Natural killer cell (primary cell): ENCODE data around the gene ASAP2. TPM values are rescaled to one million over a fixed set of nuclear protein-coding genes. Genes with fewer than 3 reads are reported as not detected.

Experiments
- ATAC-seq, 3 donors: fragments of 150-1000 bp in 2 of 3; fragments of 200-7000 bp in 1 of 3; cut with Tn5 transposase; 1 replicate in 1 of 3; 2 replicates in 2 of 3; pipeline ENCODE4 v1.10.0; 2021; ENCODE audit warnings: mild to moderate bottlenecking in 2 of 3, moderate library complexity in 2 of 3
- DNase-seq, 2 donors: peaks; one replicate each; pipeline versions ENCODE4 v3.0.0 to v3.0.0-alpha.2; 2013 to 2021; ENCODE audit warnings: mixed read lengths in 1 of 2
- H3K27ac ChIP-seq: one replicate; pipeline ENCODE4 v1.5.1; 2013; ENCODE audit warnings: mild to moderate bottlenecking, low read length
- H3K27me3 ChIP-seq: one replicate; pipeline ENCODE4 v1.6.1; 2013; ENCODE audit warnings: low read length; ENCODE audit not compliant: control insufficient read depth, insufficient read depth
- H3K36me3 ChIP-seq: one replicate; pipeline ENCODE4 v1.6.1; 2013; ENCODE audit warnings: low read length; ENCODE audit not compliant: control insufficient read depth, insufficient read depth
- H3K4me1 ChIP-seq: one replicate; pipeline ENCODE4 v1.6.1; 2013; ENCODE audit warnings: low read length; ENCODE audit not compliant: control insufficient read depth, insufficient read depth
- H3K4me3 ChIP-seq: one replicate; pipeline ENCODE4 v1.5.1; 2013; ENCODE audit warnings: low read length
- H3K9me3 ChIP-seq: one replicate; pipeline ENCODE4 v1.6.1; 2013; ENCODE audit warnings: low read length; ENCODE audit not compliant: control insufficient read depth, insufficient read depth
- H3K27ac Mint-ChIP-seq, 2 donors: one replicate each; pipeline ENCODE4 v1.8.0; 2022; ENCODE audit warnings: mild to moderate bottlenecking in 2 of 2, mixed read lengths in 2 of 2, moderate library complexity in 1 of 2
- H3K27me3 Mint-ChIP-seq, 2 donors: one replicate each; pipeline ENCODE4 v1.8.0; 2022; ENCODE audit warnings: low read depth in 2 of 2, mixed read lengths in 2 of 2
- H3K36me3 Mint-ChIP-seq: one replicate; pipeline ENCODE4 v1.8.0; 2022; ENCODE audit warnings: mixed read lengths
- H3K4me1 Mint-ChIP-seq, 2 donors: one replicate each; pipeline ENCODE4 v1.8.0; 2022; ENCODE audit warnings: mixed read lengths in 2 of 2
- H3K4me3 Mint-ChIP-seq: one replicate; pipeline ENCODE4 v1.8.0; 2022; ENCODE audit warnings: mild to moderate bottlenecking, moderate library complexity, mixed read lengths
- H3K9me3 Mint-ChIP-seq, 2 donors: one replicate each; pipeline ENCODE4 v1.8.0; 2022; ENCODE audit warnings: mixed read lengths in 2 of 2
- CTCF ChIP-seq: fragments of 200-600 bp; IDR thresholded peaks from one replicate; pipeline ENCODE4 v1.8.0; 2022; ENCODE audit warnings: antibody characterized with exemption
- WGBS: methylation state at CpG from one replicate; pipeline ENCODE4 v1.1.7; 2013; ENCODE audit warnings: missing lambda C conversion rate; ENCODE audit not compliant: insufficient coverage; 5-methylcytosine and 5-hydroxymethylcytosine counted together
- intact Hi-C: fragments of 100-400 bp; cut with micrococcal nuclease; formaldehyde crosslinking; loops from one replicate; pipeline ENCODE4 v1.14.2; 2022
- total RNA-seq, 4 donors: library from RNA; stranded (reverse); fragments of 120-200 nt in 1 of 4; gene quantifications; one replicate each; pipeline versions ENCODE4 v1.2.3 to v1.2.4, GENCODE V29; 2013 to 2022

Gene ASAP2
- total RNA-seq: 1 to 10 TPM in 1 of 3 donors, under 1 TPM in 2; 0.20 to 1.8 (median 0.60) TPM
- 4.2 TPM for total RNA-seq (2013)

- H3K4me3 Mint-ChIP-seq: peak within 1 kb of the TSS; percentile 63
These were observed at the start of gene ASAP2 for GRCh38 chr2:9205963-9206948. Gene ASAP2 (plus strand): TSS chr2:9206812. CDS start chr2:9207105, 293 bp downstream.

DNA sequence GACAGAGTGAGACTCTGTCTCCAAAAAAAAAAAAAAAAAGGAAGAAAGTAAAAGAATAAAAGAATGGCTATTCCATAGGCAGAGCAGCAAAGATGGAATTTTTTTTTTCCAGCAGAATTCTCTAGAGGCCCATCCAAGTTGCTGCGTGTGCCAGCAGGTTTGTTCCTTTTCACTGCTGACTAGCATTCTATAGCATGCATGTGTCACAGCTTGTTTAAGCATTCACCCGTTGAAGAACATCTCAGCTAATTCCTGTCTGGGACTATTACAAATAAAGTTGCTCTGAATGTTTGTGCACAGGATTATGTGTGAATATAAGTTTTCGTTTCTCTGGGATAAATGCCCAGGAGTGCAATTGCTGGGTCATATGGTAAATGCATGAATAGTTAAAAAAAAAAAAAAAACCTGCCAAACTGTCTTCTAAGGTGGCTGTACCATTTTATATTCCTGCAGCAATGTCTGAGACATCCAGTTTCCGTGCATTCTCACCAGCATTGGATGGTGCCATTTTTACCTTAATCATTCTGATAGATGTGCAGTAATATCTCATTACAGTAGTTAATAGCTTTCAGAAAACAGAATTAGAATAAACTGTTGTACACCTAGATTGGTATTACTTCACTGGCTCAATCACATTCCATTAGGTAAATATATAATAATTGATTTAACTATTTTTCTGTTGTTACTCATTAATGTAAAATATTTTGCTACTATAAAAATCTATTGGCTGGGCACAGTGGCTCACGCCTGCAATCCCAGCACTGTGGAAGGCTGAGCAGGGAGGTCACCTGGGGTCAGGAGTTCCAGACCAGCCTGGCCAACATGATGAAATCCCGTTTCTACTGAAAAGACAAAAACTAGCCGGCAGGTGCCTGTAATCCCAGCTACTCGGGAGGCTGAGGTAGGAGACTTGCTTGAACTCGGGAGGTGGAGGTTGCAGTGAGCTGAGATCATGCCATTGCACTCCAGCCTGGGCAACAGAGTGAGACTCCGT lies 47.5 kb upstream of the ASAP2 start:
- 82% methylated on average over 9 of the region's 10 CpGs for WGBS
- no peak for TF ChIP-seq CTCF
- H3K4me1 Mint-ChIP-seq: no peaks in the 10 kb centered on the region
- DNase-seq (no peak), ATAC-seq (no peak)
- H3K9me3 Mint-ChIP-seq: no peaks in the 10 kb centered on the region
- H3K27ac ChIP-seq: no peak overlapping the region
- no peaks in the 10 kb centered on the region for H3K36me3 ChIP-seq
- H3K4me3 ChIP-seq: no peak overlapping the region
- no peak overlapping the region for H3K27ac Mint-ChIP-seq
- H3K27me3 Mint-ChIP-seq: peaks cover 4 to 14% of the 10 kb centered on the region in 2 donors
- no peaks in the 10 kb centered on the region for H3K27me3 ChIP-seq
- H3K9me3 ChIP-seq: no peaks in the 10 kb centered on the region
- intact Hi-C loops: no loop called here
- H3K36me3 Mint-ChIP-seq: no peaks in the 10 kb centered on the region
- H3K4me1 ChIP-seq: no peaks in the 10 kb centered on the region
- H3K4me3 Mint-ChIP-seq: no peak overlapping the region

More at GRCh38 chr2:9205963-9206948, at the start of gene ASAP2:
- peak; percentile 25 for TF ChIP-seq CTCF
- H3K27ac ChIP-seq: no peak within 1 kb of the TSS
- no peaks in the 10 kb centered on the region for H3K36me3 Mint-ChIP-seq
- peaks cover 0 to 4% of the 10 kb centered on the region in 2 donors for H3K4me1 Mint-ChIP-seq
- peak in 1 of 2 donors; percentile 46 for DNase-seq
- WGBS: under 1% methylated on average over 128 of the region's 128 CpGs
- no peaks in the 10 kb centered on the region for H3K9me3 Mint-ChIP-seq
- intact Hi-C loops: no loop called here
- H3K27me3 ChIP-seq: peaks cover 21% of the 10 kb centered on the region
- peaks cover 12% of the 10 kb centered on the region for H3K4me1 ChIP-seq
- no peak within 1 kb of the TSS for H3K4me3 ChIP-seq
- ATAC-seq: peak; percentile 67 to 79 (median 67)
- H3K36me3 ChIP-seq: no peaks in the 10 kb centered on the region
- H3K27ac Mint-ChIP-seq: no peak within 1 kb of the TSS
- H3K27me3 Mint-ChIP-seq: peaks cover 30 to 36% of the 10 kb centered on the region in 2 donors
- H3K9me3 ChIP-seq: no peaks in the 10 kb centered on the region

DNA sequence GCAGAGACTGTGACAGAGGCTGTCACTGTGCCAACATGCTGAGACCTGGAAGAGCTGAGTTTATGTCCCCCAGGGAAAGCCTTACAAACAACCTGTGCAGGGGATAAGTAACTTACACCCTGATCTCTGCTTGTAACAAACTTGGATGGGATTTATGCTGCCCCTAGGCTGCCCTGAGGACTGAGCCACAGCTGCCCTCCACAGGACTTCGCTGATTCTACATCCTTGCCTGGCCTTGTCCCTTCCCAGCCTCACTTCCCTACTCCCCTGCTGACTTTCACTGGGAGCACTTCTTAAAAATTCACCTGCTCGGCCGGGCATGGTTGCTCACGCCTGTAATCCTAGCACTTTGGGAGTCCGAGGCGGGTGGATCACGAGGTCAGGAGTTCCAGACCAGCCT lies 45.9 kb upstream of the ASAP2 start:
- no peaks in the 10 kb centered on the region for H3K4me1 Mint-ChIP-seq
- ATAC-seq: no peak
- H3K4me1 ChIP-seq: no peaks in the 10 kb centered on the region

More for the DNA sequence above, 45.9 kb upstream of the ASAP2 start:
- H3K4me3 Mint-ChIP-seq: no peak overlapping the region
- H3K36me3 Mint-ChIP-seq: no peaks in the 10 kb centered on the region
- no peak overlapping the region for H3K27ac Mint-ChIP-seq
- no peak for DNase-seq
- H3K9me3 ChIP-seq: no peaks in the 10 kb centered on the region
- no peak for TF ChIP-seq CTCF
- H3K36me3 ChIP-seq: no peaks in the 10 kb centered on the region
- no peak overlapping the region for H3K4me3 ChIP-seq
- H3K27ac ChIP-seq: no peak overlapping the region
- 91% methylated on average over 7 of the region's 7 CpGs for WGBS
- intact Hi-C loops: no loop called here
- H3K27me3 Mint-ChIP-seq: peaks cover 4% of the 10 kb centered on the region in 2 donors
- H3K9me3 Mint-ChIP-seq: no peaks in the 10 kb centered on the region
- H3K27me3 ChIP-seq: no peaks in the 10 kb centered on the region
